Sigmoid colon (tissue), 4 donors: ENCODE data around the gene NUPR2.
"Not testable (repeated sequence)": the region's sequence is repeated elsewhere in the genome, so short reads cannot be mapped to it uniquely, and the experiment has no call there.

Experiments used
- EP300 ChIP-seq, 4 donors: sonication (generic); formaldehyde crosslinking; IDR thresholded peaks; one replicate each; pipeline ENCODE4 v1.6.1; 2017; ENCODE audit warnings: antibody characterized with exemption in 4 of 4
- POLR2A ChIP-seq, 2 donors: fragments of 450-650 bp; IDR thresholded peaks; one replicate each; pipeline ENCODE4 v1.6.1; 2016; ENCODE audit warnings: antibody characterized with exemption in 2 of 2, mild to moderate bottlenecking in 2 of 2, moderate library complexity in 2 of 2
- POLR2AphosphoS5 ChIP-seq, 4 donors: sonication (generic); formaldehyde crosslinking; IDR thresholded peaks; one replicate each; pipeline ENCODE4 v1.6.1; 2017; ENCODE audit warnings: antibody characterized with exemption in 4 of 4
- TF ChIP-seq, protein P1 (sequence below), 4 experiments: fragments of 450-650 bp in 3 of 4; fragments of 200-600 bp in 1 of 4; IDR thresholded peaks; one replicate each; pipeline ENCODE4 v1.5.1; 2016 to 2019; ENCODE audit warnings: antibody characterized with exemption in 4 of 4, mild to moderate bottlenecking in 3 of 4, moderate library complexity in 2 of 4

DNA sequence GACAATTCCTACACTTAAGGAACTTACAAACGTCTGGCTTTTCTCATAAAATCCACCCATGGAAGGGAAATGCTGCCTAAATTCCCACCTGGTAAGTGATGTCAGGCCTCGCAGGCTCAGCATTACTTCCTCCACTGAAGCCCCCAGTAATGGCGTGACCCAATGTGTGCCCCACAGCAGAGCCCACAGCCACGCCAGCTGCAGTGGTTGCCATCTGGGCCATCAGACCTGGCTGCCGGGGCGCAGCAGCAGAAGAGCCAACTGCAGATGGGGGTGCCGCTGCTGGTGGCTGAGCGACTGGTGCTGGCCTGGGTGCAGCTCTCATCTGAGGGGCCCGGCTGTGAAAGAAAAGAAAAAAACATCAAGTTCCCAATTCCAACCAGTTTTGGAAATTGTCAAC, 12.1 kb downstream of the NUPR2 start:
- TF ChIP-seq POLR2AphosphoS5, POLR2A, EP300 (IDR thresholded peaks at IDR 0.05): not testable (repeated sequence)
- TF ChIP-seq, protein P1, sequence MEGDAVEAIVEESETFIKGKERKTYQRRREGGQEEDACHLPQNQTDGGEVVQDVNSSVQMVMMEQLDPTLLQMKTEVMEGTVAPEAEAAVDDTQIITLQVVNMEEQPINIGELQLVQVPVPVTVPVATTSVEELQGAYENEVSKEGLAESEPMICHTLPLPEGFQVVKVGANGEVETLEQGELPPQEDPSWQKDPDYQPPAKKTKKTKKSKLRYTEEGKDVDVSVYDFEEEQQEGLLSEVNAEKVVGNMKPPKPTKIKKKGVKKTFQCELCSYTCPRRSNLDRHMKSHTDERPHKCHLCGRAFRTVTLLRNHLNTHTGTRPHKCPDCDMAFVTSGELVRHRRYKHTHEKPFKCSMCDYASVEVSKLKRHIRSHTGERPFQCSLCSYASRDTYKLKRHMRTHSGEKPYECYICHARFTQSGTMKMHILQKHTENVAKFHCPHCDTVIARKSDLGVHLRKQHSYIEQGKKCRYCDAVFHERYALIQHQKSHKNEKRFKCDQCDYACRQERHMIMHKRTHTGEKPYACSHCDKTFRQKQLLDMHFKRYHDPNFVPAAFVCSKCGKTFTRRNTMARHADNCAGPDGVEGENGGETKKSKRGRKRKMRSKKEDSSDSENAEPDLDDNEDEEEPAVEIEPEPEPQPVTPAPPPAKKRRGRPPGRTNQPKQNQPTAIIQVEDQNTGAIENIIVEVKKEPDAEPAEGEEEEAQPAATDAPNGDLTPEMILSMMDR (IDR thresholded peaks at IDR 0.05) = not testable (repeated sequence)
